ENCODE data around the gene OPTN.

Gene OPTN

GRCh38 chr10:13182424-13182823 is 82.5 kb downstream of the OPTN start:
- TF ChIP-seq REST (IDR thresholded peaks at IDR 0.05; ENCODE audit: insufficient read depth in 1 of 2, low read depth in 2 of 2, low read length in 2 of 2) (no peak), TAF1 (IDR thresholded peaks at IDR 0.05; ENCODE audit: borderline replicate concordance, insufficient read depth, low read length) (no peak), POLR2AphosphoS5 (IDR thresholded peaks at IDR 0.05; ENCODE audit: low read depth, low read length) (no peak), FOXP2 (optimal IDR thresholded peaks at IDR 0.05; ENCODE audit: borderline replicate concordance, extremely low read depth, extremely low read length, insufficient read depth) (no peak), SIN3A (IDR thresholded peaks at IDR 0.05; ENCODE audit: borderline replicate concordance, insufficient read depth, low read length) (no peak)

GRCh38 chr10:13183625-13184024 is 83.7 kb downstream of the OPTN start:
- no peak for TF ChIP-seq SIN3A (IDR thresholded peaks at IDR 0.05; ENCODE audit: borderline replicate concordance, insufficient read depth, low read length)
- TF ChIP-seq TAF1 (IDR thresholded peaks at IDR 0.05; ENCODE audit: borderline replicate concordance, insufficient read depth, low read length): no peak
- no peak for TF ChIP-seq FOXP2 (optimal IDR thresholded peaks at IDR 0.05; ENCODE audit: borderline replicate concordance, extremely low read depth, extremely low read length, insufficient read depth)
- no peak for TF ChIP-seq POLR2AphosphoS5 (IDR thresholded peaks at IDR 0.05; ENCODE audit: low read depth, low read length)
- TF ChIP-seq REST (IDR thresholded peaks at IDR 0.05; ENCODE audit: insufficient read depth in 1 of 2, low read depth in 2 of 2, low read length in 2 of 2): no peak

GRCh38 chr10:13184276-13184675 is 84.3 kb downstream of the OPTN start:
- no peak for TF ChIP-seq SIN3A (IDR thresholded peaks at IDR 0.05; ENCODE audit: borderline replicate concordance, insufficient read depth, low read length)
- no peak for TF ChIP-seq POLR2AphosphoS5 (IDR thresholded peaks at IDR 0.05; ENCODE audit: low read depth, low read length)
- no peak for TF ChIP-seq REST (IDR thresholded peaks at IDR 0.05; ENCODE audit: insufficient read depth in 1 of 2, low read depth in 2 of 2, low read length in 2 of 2)
- TF ChIP-seq TAF1 (IDR thresholded peaks at IDR 0.05; ENCODE audit: borderline replicate concordance, insufficient read depth, low read length): no peak
- no peak for TF ChIP-seq FOXP2 (optimal IDR thresholded peaks at IDR 0.05; ENCODE audit: borderline replicate concordance, extremely low read depth, extremely low read length, insufficient read depth)

- TF ChIP-seq TAF1 (IDR thresholded peaks at IDR 0.05; ENCODE audit: borderline replicate concordance, insufficient read depth, low read length): no peak
- no peak for TF ChIP-seq FOXP2 (optimal IDR thresholded peaks at IDR 0.05; ENCODE audit: borderline replicate concordance, extremely low read depth, extremely low read length, insufficient read depth)
- no peak for TF ChIP-seq REST (IDR thresholded peaks at IDR 0.05; ENCODE audit: insufficient read depth in 1 of 2, low read depth in 2 of 2, low read length in 2 of 2)
- no peak for TF ChIP-seq POLR2AphosphoS5 (IDR thresholded peaks at IDR 0.05; ENCODE audit: low read depth, low read length)
- TF ChIP-seq SIN3A (IDR thresholded peaks at IDR 0.05; ENCODE audit: borderline replicate concordance, insufficient read depth, low read length): no peak
These were observed 85.0 kb downstream of the OPTN start for GRCh38 chr10:13184730-13185514.
